TTC549 (cell line): ENCODE results near the gene POFUT2.

Experiments
- FAIRE-seq: peaks from 2 replicates; lab custom pipeline; 2012; peaks lifted over from hg19 to GRCh38; lab: Jason Lieb, UNC

Gene POFUT2

GRCh38 chr21:45297329-45297728 lies 9.6 kb upstream of the POFUT2 start:
- FAIRE-seq = no peak

GRCh38 chr21:45296638-45297037 lies 8.9 kb upstream of the POFUT2 start:
- no peak for FAIRE-seq

DNA sequence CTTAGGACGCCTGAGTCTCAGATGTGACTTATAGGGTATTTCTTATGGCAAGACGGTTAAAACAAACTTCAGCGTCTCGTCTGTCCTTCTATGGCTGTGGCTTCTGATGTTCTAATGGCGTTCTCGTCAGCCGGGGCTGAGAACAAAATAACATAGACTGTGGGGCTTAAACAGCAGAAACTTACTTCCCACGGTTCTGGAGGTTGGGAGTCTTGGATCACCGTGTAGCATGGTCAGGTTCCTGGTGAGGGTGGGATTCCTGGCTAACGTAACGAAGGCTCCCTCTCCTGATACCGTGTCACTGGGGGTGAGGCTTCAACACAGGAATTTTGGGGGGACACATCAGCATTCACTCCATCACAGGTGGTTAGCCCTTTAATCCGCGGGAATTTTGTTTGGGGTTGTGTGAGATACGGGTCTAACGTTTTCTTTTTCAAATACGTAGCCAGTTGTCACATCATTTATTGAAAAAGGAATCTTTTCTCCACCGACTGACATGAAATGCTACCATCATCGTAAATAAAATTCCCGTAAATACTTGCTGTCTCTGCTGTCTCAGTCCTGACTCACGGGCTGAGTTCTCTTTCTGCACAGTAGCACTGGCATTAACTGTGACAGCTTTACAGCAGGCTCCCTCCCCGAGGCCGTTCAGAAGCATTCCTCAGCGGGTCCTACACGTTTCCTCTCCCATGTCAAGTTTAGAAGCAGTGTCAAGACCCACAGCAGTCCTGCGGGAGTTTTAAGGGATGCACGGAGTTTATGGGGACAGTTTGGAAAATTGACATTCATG lies 8.1 kb upstream of the POFUT2 start:
- no peak for FAIRE-seq

DNA sequence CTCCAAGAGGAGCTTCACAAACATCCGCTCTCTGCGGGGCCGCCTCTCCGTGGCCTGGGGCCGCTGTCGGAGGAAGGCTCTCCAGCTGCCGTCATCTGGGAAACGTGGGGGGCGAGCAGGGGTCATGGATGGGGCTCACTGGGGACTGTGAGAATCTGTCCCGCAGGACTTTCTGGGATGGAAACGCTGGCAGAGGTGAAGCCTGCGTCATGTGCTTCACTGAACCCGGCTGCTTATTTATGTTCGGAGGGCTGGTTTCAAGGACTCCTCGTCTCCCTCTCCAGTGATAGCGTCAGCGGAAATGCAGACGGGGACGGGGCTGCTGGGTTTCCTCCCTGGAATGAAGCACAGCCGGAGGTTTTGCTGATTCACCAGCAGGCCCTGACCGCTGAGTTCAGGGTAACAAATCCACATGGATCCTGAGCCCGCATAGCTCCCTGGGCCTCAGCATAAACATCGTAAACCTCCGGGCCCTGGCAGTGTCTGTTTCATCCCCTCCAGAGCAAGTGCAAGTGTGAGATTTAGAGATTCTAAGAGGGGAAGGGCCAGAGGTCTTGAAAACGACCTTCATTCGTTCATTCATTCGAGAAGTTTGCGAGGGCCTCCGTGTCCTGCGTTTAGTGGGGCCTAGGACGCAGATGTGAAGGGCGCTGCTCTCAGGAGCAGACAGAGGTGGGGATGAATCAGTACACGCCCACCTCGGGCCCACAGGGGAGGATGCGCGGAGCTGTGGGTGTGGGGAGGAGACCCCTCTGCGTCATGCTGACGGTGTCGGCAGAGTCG lies 7.0 kb upstream of the POFUT2 start:
- no peak for FAIRE-seq

DNA sequence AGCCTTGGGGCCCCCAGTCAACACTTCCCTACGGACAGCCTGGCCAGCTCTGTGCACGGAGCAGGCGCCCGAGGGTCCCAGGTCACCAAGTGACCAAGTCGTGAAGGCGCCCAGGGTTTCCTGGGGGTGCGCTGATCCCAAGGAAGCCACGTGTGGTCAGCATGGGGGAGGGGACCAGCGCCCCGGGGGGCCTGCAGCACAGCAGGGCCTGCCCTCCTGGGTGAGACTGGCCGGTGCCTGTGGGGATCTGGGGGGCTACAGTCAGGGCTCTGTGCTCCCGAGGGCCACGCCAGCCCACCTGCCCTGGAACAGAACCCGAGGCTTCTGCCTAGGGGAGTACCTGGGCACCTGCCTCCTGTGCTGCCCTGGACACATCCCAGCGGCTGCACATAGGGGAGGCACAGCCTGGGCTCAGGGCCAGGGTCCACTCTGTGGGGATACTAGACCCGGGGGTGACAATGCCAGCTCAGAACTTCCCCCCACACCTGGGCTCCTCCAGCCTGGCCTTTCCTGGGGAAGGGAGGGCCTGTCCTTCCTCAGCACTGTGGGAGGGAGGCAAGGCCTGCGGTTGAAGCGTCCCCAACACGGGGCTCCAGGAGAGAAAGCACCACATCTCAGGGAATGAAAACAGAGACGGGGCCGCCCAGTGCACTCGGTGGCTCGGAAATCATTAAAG lies 6.2 kb upstream of the POFUT2 start:
- no peak for FAIRE-seq

- FAIRE-seq = no peak
Observed at GRCh38 chr21:45293220-45293725, 5.6 kb upstream of the POFUT2 start.

DNA sequence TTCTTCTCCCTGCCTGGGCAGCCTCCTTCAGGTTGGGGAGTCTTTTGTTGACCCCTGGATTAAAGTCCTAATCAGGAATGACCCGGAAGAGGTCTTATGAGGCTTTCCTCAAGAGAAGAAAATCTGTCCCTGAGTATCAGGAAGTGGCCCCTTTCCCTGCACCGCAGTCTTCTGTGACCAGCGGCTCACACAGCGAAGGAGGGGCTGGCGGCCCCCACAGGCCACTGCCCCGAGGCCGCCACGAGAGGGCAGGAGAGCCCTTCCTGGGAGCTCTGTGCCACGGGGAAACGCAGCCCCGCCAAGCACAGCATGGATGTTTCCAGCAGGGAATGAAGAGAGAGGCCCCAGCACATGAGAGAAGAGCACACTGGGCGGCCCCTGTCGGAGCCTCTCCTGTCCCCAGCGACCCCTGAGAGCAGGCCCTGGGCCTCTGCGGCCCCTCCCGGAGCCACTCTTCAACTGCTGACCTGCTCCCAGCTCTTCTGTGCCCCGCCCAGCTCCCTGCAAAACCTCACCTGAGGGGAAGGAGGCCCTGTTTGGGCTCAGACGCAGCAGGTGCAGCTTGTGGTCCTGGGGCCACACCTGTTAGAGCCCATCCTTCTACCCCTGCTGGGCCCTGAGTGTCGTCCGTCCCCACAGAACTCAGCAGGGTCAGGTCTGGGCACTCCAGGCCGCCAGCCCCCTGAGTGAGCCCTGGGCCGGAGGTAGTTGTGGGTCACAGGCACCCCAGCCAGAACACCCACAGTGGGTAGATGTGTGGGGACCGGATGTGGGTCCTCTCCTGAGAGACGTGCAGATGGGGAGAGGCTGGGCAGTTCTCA lies 4.9 kb upstream of the POFUT2 start:
- no peak for FAIRE-seq

DNA sequence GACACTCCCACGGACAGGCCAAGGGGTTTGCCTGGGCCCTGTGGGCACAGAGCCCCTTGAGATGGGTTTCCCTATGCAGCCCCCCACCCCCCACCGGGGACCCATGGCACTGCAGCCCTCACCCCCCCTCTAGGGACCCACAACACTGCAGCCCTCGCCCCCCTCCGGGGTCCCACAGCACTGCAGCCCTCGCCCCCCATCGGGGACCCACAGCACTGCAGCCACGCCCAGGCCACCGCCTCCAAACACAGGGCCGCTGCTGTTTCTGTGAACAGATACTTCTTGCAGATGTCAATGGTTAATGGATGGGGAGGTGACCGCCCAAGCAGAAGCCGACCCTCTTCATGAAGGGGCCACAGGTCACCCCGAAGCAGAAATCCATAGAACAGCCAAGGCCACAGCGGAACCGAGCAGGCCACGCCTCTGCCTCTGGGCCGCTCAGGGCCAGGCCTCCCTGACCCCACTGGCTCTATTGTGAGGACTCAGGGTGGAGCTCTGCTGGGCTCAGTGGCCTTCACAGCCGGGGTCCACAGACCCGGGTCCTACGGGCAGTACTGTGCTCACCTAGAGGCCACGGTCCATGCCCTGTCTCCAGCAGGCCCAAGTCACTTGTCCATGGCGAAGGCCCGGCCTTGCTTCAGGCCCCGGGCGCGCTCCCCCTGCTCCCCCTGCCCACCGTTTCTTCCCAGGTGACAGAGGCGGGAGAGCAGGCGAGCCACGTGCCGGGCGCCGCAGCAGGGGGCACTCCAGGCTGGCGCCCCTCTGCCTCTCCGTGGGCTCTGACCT lies 4.1 kb upstream of the POFUT2 start:
- no peak for FAIRE-seq

GRCh38 chr21:45290948-45291612 lies 3.4 kb upstream of the POFUT2 start:
- FAIRE-seq = no peak

DNA sequence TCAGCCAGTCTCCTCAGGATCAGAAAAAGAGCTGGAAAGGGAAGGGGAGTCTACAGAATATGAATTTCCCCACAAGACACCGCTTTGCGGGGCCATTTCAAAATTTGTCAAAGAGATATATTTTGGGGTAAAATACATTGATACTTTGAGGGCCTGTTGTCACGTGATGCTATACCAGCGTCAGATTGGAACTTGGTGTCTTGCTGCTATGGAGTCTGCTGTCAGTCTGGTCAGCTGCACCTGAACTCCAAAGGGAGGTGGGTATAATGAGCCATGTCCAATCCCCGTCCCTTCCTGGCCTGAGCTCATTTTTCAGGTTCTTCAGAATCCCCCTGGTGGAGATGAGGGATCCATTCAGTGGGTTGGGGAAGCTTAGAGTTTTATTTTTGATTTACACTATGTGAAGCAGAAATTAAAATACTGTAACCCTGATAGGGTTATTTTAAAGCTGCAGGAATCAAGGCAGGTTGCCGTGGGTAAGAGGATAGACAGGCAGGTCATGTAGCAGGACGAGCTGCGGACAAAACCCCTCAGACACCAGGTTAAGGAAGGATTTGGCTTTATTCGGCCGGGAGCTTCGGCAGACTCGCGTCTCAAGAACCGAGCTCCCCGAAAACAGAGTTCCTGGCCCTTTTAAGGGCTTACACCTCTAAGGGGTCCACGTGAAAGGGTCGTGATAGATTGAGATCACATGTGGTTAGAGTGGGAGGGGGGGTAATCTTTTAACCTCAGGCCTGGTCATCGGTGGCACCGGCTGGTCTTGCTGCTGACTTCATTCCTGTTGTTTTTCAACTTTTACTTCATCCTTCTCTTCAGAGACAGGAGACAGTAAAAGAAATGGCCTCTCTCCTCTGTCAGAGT lies 2.2 kb upstream of the POFUT2 start:
- no peak for FAIRE-seq

DNA sequence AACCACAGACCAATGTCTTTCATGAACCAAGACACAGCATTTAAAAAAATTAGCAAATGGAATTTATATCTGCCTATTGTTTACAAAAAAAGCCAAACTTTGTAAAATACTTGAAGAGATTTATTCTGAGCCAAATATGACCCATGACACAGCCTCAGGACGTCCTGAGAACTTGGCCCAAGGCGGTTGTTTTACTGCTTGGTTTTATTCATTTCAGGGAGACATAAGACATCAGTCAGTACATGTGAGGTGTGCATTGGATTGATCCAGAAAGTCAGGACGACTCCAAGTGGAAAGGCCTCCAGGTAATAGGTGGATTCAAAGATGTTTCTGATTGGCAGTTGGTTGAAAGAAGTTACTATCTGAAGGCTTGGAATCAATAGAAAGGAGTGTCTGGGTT lies 1.4 kb upstream of the POFUT2 start:
- no peak for FAIRE-seq

DNA sequence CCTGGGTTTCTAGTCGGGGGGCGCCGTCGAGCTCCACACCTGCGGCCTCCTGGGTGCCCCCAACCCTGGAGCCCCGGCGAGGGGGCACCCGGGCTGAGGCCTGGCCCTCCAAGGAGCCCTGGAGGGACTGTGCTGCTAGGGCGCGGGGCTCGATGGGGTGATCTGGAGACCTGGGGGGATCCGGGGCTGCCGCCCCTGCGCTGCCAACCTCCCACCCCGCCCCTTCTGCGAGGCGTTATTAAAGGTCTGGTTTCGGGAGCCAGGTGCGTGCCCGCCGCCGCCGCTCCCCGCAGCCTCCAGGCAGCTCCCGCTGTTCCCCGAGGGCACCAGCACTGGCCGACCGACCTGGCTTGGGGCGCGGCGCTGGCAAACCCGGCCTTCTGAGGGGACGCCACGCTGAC lies 746 bp upstream of the POFUT2 start:
- no peak for FAIRE-seq

- no peak for FAIRE-seq
Observed at GRCh38 chr21:45286671-45287437, 841 bp downstream of the POFUT2 start.

- FAIRE-seq = no peak
Observed at GRCh38 chr21:45285266-45285931, 2.3 kb downstream of the POFUT2 start.

GRCh38 chr21:45284456-45284741 lies 3.3 kb downstream of the POFUT2 start:
- FAIRE-seq = no peak

DNA sequence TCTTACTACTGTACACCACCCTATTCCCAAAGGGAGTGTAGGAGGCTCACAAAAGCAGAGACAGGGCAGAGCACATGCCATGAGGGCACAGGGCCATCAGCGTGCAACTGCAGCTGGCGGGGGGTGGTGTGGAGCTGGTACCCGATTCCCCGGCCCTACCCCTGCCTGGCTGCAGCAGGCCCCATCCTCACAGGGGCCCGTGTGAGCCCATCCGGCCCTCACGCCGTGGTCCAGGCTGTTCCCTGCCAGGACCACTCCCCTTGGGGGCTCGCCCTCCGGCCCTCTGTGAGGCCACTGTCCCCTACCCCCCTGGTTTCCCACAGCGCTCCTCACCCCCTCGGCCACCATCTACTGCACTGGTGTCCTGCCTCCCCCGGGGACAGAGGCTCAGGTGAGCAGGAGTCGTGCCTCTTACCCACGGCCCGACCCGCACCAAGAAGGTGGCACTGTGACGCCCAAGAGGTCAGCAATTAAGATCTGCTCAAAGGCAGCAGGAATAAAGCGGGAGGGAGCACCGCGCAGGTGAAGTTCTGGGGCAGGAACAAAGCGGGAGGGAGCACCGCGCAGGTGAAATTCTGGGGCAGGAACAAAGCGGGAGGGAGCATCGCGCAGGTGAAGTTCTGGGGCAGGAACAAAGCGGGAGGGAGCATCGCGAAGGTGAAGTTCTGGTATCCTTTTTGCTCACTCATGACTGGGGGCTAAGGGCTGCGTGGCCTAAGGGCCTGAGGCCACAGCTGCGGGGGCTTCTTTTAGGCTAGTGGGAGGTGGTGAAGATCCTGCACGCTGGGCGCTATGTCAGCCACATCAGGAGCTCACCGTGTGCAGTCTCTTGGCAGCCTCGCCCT lies 3.9 kb downstream of the POFUT2 start:
- no peak for FAIRE-seq

DNA sequence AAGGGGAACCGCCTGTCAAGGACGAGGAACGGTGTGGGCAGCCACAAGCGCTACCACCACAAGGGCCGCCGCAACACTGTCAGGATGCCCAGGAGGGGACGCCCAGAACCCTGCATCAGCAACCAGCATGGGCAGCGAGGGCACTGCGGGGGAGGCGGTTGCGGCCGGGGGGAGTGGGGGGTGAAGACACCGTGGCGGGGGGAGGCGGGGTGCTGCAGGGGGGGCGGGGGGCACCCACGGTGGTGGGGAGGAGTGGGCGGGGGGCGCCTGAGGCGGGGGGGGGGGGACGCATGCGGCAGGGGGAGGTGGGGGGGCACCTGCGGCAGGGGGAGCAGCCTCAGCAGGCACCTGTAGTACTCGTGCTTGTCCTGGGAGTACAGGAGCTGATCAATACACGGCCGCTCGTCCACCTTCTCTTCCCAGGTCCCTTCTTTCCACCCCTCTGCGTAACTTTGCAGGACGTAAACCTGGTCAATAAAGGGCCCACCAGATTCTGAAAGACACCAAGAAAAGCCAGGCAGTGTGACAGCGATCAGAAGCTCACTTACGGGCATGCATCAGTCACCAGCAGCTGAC lies 4.6 kb downstream of the POFUT2 start:
- FAIRE-seq = no peak
